Ovary (tissue), 3 donors: ENCODE data around the gene RGL1.

Source experiments
- CTCF ChIP-seq, 3 donors: fragments of 450-650 bp in 2 of 3; fragments of 200-600 bp in 1 of 3; IDR thresholded peaks; one replicate each; pipeline versions ENCODE4 v1.5.1 to v1.8.0; 2016 to 2022; ENCODE audit warnings: antibody characterized with exemption in 3 of 3, mild to moderate bottlenecking in 1 of 3
- EP300 ChIP-seq: sonication (generic); formaldehyde crosslinking; IDR thresholded peaks from one replicate; pipeline ENCODE4 v1.6.1; 2017; ENCODE audit warnings: antibody characterized with exemption
- POLR2A ChIP-seq: fragments of 450-650 bp; IDR thresholded peaks from one replicate; pipeline ENCODE4 v1.6.1; 2017; ENCODE audit warnings: antibody characterized with exemption, mild to moderate bottlenecking, moderate library complexity
- donor health status: DM: no; HTN: no; CAD: no.

GRCh38 chr1:183920651-183921050 is 115.7 kb downstream of the RGL1 start:
- no peak for TF ChIP-seq POLR2A
- no peak for TF ChIP-seq CTCF (IDR thresholded peaks at IDR 0.05)
- no peak for TF ChIP-seq EP300
